PC-3 (cell line): ENCODE measurements around the gene RHOB. TPM values are rescaled to one million over a fixed set of nuclear protein-coding genes. Genes with fewer than 3 reads are reported as not detected.

Source experiments
- ATAC-seq: fragments of 200-7000 bp; cut with Tn5 transposase; 2 replicates; pipeline ENCODE4 v1.9.1; 2020; ENCODE audit warnings: mild to moderate bottlenecking, moderate library complexity
- BruUV-seq: library from RNA; stranded (reverse); fragments of 400-500 nt; replicated peaks from 2 replicates; lab custom pipeline; 2021; lab: Mats Ljungman, UMichigan
- CTCF ChIA-PET: fragments of 300-600 bp; sonication (Branson Sonifier 250); formaldehyde crosslinking; loops from one replicate; lab custom pipeline; 2022; ENCODE audit warnings: antibody characterized with exemption; lab: Charles Lee
- POLR2A ChIA-PET: fragments of 300-600 bp; sonication (Branson Sonifier 250); formaldehyde crosslinking; loops from one replicate; lab custom pipeline; 2022; ENCODE audit warnings: antibody characterized with exemption; ENCODE audit not compliant: unreplicated experiment; lab: Charles Lee
- DNase-seq: peaks from one replicate; pipeline ENCODE4 v3.0.0-alpha.2; 2015
- H2AFZ ChIP-seq: fragments of 300-600 bp; sonication (generic); 2 replicates; pipeline ENCODE4 v1.6.0; 2016; ENCODE audit warnings: antibody characterized with exemption, low read length
- H3F3A ChIP-seq: fragments of 300-600 bp; sonication (generic); one replicate; pipeline ENCODE4 v1.6.0; 2017; ENCODE audit warnings: antibody characterized with exemption, low read length, control low read depth, mild to moderate bottlenecking; ENCODE audit not compliant: unreplicated experiment
- H3K27ac ChIP-seq: fragments of 300-600 bp; sonication (generic); 2 replicates; pipeline ENCODE4 v1.5.1; 2016; ENCODE audit warnings: mild to moderate bottlenecking, low read length
- H3K27me3 ChIP-seq: fragments of 300-600 bp; sonication (generic); 2 replicates; pipeline ENCODE4 v1.6.1; 2016; ENCODE audit warnings: low read length, mixed read lengths
- H3K36me3 ChIP-seq: fragments of 300-600 bp; sonication (generic); 2 replicates; pipeline ENCODE4 v1.6.1; 2016; ENCODE audit warnings: low read depth, mixed run types, low read length, mixed read lengths
- H3K4me1 ChIP-seq: fragments of 300-600 bp; sonication (generic); 2 replicates; pipeline ENCODE4 v1.5.1; 2016; ENCODE audit warnings: low read length; ENCODE audit not compliant: insufficient read depth
- H3K4me2 ChIP-seq: fragments of 300-600 bp; sonication (generic); 2 replicates; pipeline ENCODE4 v1.6.0; 2016; ENCODE audit warnings: low read length
- H3K4me3 ChIP-seq: fragments of 300-600 bp; sonication (generic); 2 replicates; pipeline ENCODE4 v1.5.1; 2016; ENCODE audit warnings: mild to moderate bottlenecking, low read length, mixed read lengths
- H3K79me2 ChIP-seq: fragments of 300-600 bp; sonication (generic); 2 replicates; pipeline ENCODE4 v1.6.1; 2017; ENCODE audit warnings: low read length, mixed read lengths
- H3K9ac ChIP-seq: fragments of 300-600 bp; sonication (generic); 2 replicates; pipeline ENCODE4 v1.6.0; 2016; ENCODE audit warnings: mild to moderate bottlenecking, low read length
- H3K9me2 ChIP-seq: fragments of 300-600 bp; sonication (generic); replicated peaks from 2 replicates; pipeline ENCODE4 v1.6.1; 2016; ENCODE audit warnings: mixed run types, low read length, mixed read lengths
- H3K9me3 ChIP-seq: fragments of 300-600 bp; sonication (generic); 2 replicates; pipeline ENCODE4 v1.6.1; 2016; ENCODE audit warnings: low read length, mixed read lengths
- H4K20me1 ChIP-seq: fragments of 300-600 bp; sonication (generic); 2 replicates; pipeline ENCODE4 v1.6.1; 2016; ENCODE audit warnings: low read length, mixed read lengths
- CTCF ChIP-seq: fragments of 300-600 bp; sonication (generic); conservative IDR thresholded peaks from 2 replicates; pipeline ENCODE4 v1.5.1; 2017; ENCODE audit warnings: antibody characterized with exemption, low read depth, mild to moderate bottlenecking, low read length
- EZH2 ChIP-seq: fragments of 300-600 bp; sonication (generic); IDR thresholded peaks from one replicate; pipeline ENCODE4 v1.6.1; 2017; ENCODE audit warnings: antibody characterized with exemption, mild to moderate bottlenecking, low read length; ENCODE audit not compliant: unreplicated experiment
- EZH2phosphoT487 ChIP-seq: fragments of 300-600 bp; sonication (generic); IDR thresholded peaks from 2 replicates; pipeline ENCODE4 v1.6.1; 2018; ENCODE audit warnings: mild to moderate bottlenecking, antibody characterized with exemption, low read length, borderline replicate concordance
- intact Hi-C: fragments of 100-400 bp; cut with micrococcal nuclease; formaldehyde crosslinking; loops from 2 replicates; pipeline ENCODE4 v1.9.0; 2023
- total RNA-seq: library from RNA; depleted of rRNA; stranded (reverse); fragments of >200 nt; gene quantifications from 2 replicates; pipeline ENCODE4 v1.2.3, GENCODE V29; 2014

Gene RHOB
- total RNA-seq, 1 experiment from 2014 or later = 88.5 TPM

GRCh38 chr2:20425371-20425881 lies 21.4 kb upstream of the RHOB start:
- peaks cover 30% of the 10 kb centered on the region for H3K4me1 ChIP-seq
- peak overlapping the region; percentile 41; the same call in 1 of the 2 replicates for H3K4me2 ChIP-seq
- no peaks in the 10 kb centered on the region for H3K36me3 ChIP-seq
- CTCF ChIA-PET = no interaction called here
- TF ChIP-seq CTCF = no peak
- TF ChIP-seq EZH2 = no peak
- TF ChIP-seq EZH2phosphoT487 = no peak
- no peaks in the 10 kb centered on the region for H3K9me3 ChIP-seq
- no peak overlapping the region for H3K9ac ChIP-seq
- intact Hi-C loops = no loop called here
- POLR2A ChIA-PET = interaction anchor here (0.8 kb wide), 1 partner anchor 22 kb away, joined by 7 read pairs; the partner anchor contains the start of gene RHOB
- no peak for ATAC-seq
- H3K79me2 ChIP-seq = no peaks in the 10 kb centered on the region
- no peaks in the 10 kb centered on the region for H3F3A ChIP-seq
- H3K4me3 ChIP-seq = no peak overlapping the region
- no peaks in the 10 kb centered on the region for H4K20me1 ChIP-seq
- H3K27me3 ChIP-seq = no peaks in the 10 kb centered on the region
- no peak overlapping the region for H2AFZ ChIP-seq
- H3K27ac ChIP-seq = peak overlapping the region; percentile 19; the same call in 1 of the 2 replicates
- no peaks in the 10 kb centered on the region for H3K9me2 ChIP-seq
- DNase-seq = no peak
- no TSS peak for BruUV-seq

- intact Hi-C loops = no loop called here
- Histone ChIP-seq H3F3A (no peaks in the 10 kb centered on the region), H4K20me1 (no peaks in the 10 kb centered on the region), H3K36me3 (no peaks in the 10 kb centered on the region), H3K9me3 (no peaks in the 10 kb centered on the region), H3K79me2 (no peaks in the 10 kb centered on the region), H3K4me3 (no peak overlapping the region), H3K4me1 (peaks cover 35% of the 10 kb centered on the region), H3K27me3 (no peaks in the 10 kb centered on the region), H3K4me2 (no peak overlapping the region), H3K9me2 (no peaks in the 10 kb centered on the region), H2AFZ (no peak overlapping the region), H3K9ac (no peak overlapping the region), H3K27ac (no peak overlapping the region)
- ATAC-seq (no peak), DNase-seq (no peak)
- TF ChIP-seq EZH2phosphoT487 (no peak), EZH2 (no peak), CTCF (no peak)
- no TSS peak for BruUV-seq
- ChIA-PET POLR2A (interaction anchor here (0.8 kb wide), 1 partner anchor 21 kb away, joined by 7 read pairs; the partner anchor contains the start of gene RHOB), CTCF (no interaction called here)
Measured at GRCh38 chr2:20425884-20426283, 21.0 kb upstream of the RHOB start.

GRCh38 chr2:20427931-20428526 lies 18.8 kb upstream of the RHOB start:
- Histone ChIP-seq H3K4me2 (no peak overlapping the region), H3K4me3 (no peak overlapping the region), H3K79me2 (no peaks in the 10 kb centered on the region), H4K20me1 (no peaks in the 10 kb centered on the region), H3K27ac (no peak overlapping the region), H3K9me3 (no peaks in the 10 kb centered on the region), H3K4me1 (peaks cover 25% of the 10 kb centered on the region), H3K9me2 (no peaks in the 10 kb centered on the region), H3K9ac (no peak overlapping the region), H3K36me3 (no peaks in the 10 kb centered on the region), H3F3A (no peaks in the 10 kb centered on the region), H3K27me3 (no peaks in the 10 kb centered on the region), H2AFZ (no peak overlapping the region)
- intact Hi-C loops = no loop called here
- CTCF ChIA-PET = no interaction called here
- TF ChIP-seq EZH2phosphoT487 (no peak), CTCF (no peak), EZH2 (no peak)
- POLR2A ChIA-PET = no interaction called here
- no TSS peak for BruUV-seq
- ATAC-seq (no peak), DNase-seq (no peak)
